ENCODE data around the gene ZNF630. TPM values are rescaled to one million over a fixed set of nuclear protein-coding genes. Genes with fewer than 3 reads are reported as not detected.
"Not testable (repeated sequence)": the region's sequence is repeated elsewhere in the genome, so short reads cannot be mapped to it uniquely, and the experiment has no call there.

Gene ZNF630
- total RNA-seq, 2 donors from 2014 or later: 3.1 to 4.2 TPM

- WGBS, 2 experiments (ENCODE audit: insufficient coverage in 1 of 2, insufficient read length in 1 of 2): 98% methylated on average over 3 of the region's 3 CpGs; no CpG with 5 or more reads in 1 of the 2 experiments
- H3K9me3 Mint-ChIP-seq: peaks cover 70% of the 10 kb centered on the region
- no peaks in the 10 kb centered on the region for H3K36me3 ChIP-seq (ENCODE audit: control insufficient read depth, insufficient read depth, low read length)
- no peak overlapping the region for H3K4me3 Mint-ChIP-seq
- H3K9me3 ChIP-seq (ENCODE audit: control insufficient read depth, low read length): no peaks in the 10 kb centered on the region
- H3K27me3 ChIP-seq (ENCODE audit: control insufficient read depth, insufficient read depth, low read length, poor library complexity, severe bottlenecking): no peaks in the 10 kb centered on the region
- H3K4me1 Mint-ChIP-seq: peaks cover 10% of the 10 kb centered on the region
- H3K4me1 ChIP-seq (ENCODE audit: control insufficient read depth, insufficient read depth, low read length): no peaks in the 10 kb centered on the region
- no peak overlapping the region for H3K4me3 ChIP-seq (ENCODE audit: low read length)
- no peak for DNase-seq
- TF ChIP-seq CTCF (conservative IDR thresholded peaks at IDR 0.05): no peak
- H3K36me3 Mint-ChIP-seq (ENCODE audit: low read depth): no peaks in the 10 kb centered on the region
- no peak overlapping the region for H3K9ac ChIP-seq (ENCODE audit: extremely low read depth, low read length, poor library complexity, severe bottlenecking)
- peaks cover 2% of the 10 kb centered on the region for H3K27me3 Mint-ChIP-seq (ENCODE audit: insufficient read depth)
- no peak overlapping the region for H3K27ac ChIP-seq (ENCODE audit: low read depth, low read length)
- H3K27ac Mint-ChIP-seq: no peak overlapping the region
Measured at GRCh38 chrX:48101443-48101842, 30.0 kb upstream of the ZNF630 start.

GRCh38 chrX:48092558-48092957, 21.1 kb upstream of the ZNF630 start:
- not testable (repeated sequence) for H3K27me3 Mint-ChIP-seq (ENCODE audit: insufficient read depth); H3K27me3 ChIP-seq (ENCODE audit: control insufficient read depth, insufficient read depth, low read length, poor library complexity, severe bottlenecking); H3K9ac ChIP-seq (ENCODE audit: extremely low read depth, low read length, poor library complexity, severe bottlenecking); H3K9me3 ChIP-seq (ENCODE audit: control insufficient read depth, low read length); H3K36me3 Mint-ChIP-seq (ENCODE audit: low read depth); H3K27ac Mint-ChIP-seq; H3K27ac ChIP-seq (ENCODE audit: low read depth, low read length); H3K4me1 ChIP-seq (ENCODE audit: control insufficient read depth, insufficient read depth, low read length); H3K36me3 ChIP-seq (ENCODE audit: control insufficient read depth, insufficient read depth, low read length); H3K4me3 Mint-ChIP-seq; H3K4me1 Mint-ChIP-seq; DNase-seq; H3K4me3 ChIP-seq (ENCODE audit: low read length)
- 88% methylated on average over 3 of the region's 3 CpGs; no CpG with 5 or more reads in 1 of the 2 experiments for WGBS, 2 experiments (ENCODE audit: insufficient coverage in 1 of 2, insufficient read length in 1 of 2)
- H3K9me3 Mint-ChIP-seq: peaks cover 46% of the 10 kb centered on the region

- no peaks in the 10 kb centered on the region for H3K36me3 Mint-ChIP-seq (ENCODE audit: low read depth)
- peaks cover 53% of the 10 kb centered on the region for H3K9me3 Mint-ChIP-seq
- H3K27ac ChIP-seq (ENCODE audit: low read depth, low read length): no peak overlapping the region
- WGBS, 2 experiments (ENCODE audit: insufficient coverage in 1 of 2, insufficient read length in 1 of 2): 96 to 97% methylated on average over 5 of the region's 5 CpGs
- H3K4me1 Mint-ChIP-seq: peaks cover 6% of the 10 kb centered on the region
- no peaks in the 10 kb centered on the region for H3K4me1 ChIP-seq (ENCODE audit: control insufficient read depth, insufficient read depth, low read length)
- no peak for DNase-seq
- no peak overlapping the region for H3K4me3 Mint-ChIP-seq
- H3K27me3 ChIP-seq (ENCODE audit: control insufficient read depth, insufficient read depth, low read length, poor library complexity, severe bottlenecking): no peaks in the 10 kb centered on the region
- no peak overlapping the region for H3K4me3 ChIP-seq (ENCODE audit: low read length)
- no peak overlapping the region for H3K27ac Mint-ChIP-seq
- no peak overlapping the region for H3K9ac ChIP-seq (ENCODE audit: extremely low read depth, low read length, poor library complexity, severe bottlenecking)
- H3K9me3 ChIP-seq (ENCODE audit: control insufficient read depth, low read length): no peaks in the 10 kb centered on the region
- TF ChIP-seq CTCF (conservative IDR thresholded peaks at IDR 0.05): no peak
- no peaks in the 10 kb centered on the region for H3K36me3 ChIP-seq (ENCODE audit: control insufficient read depth, insufficient read depth, low read length)
- H3K27me3 Mint-ChIP-seq (ENCODE audit: insufficient read depth): no peaks in the 10 kb centered on the region
Measured at GRCh38 chrX:48090123-48090522, 18.7 kb upstream of the ZNF630 start.

GRCh38 chrX:48086082-48086481, 14.6 kb upstream of the ZNF630 start:
- Histone ChIP-seq H3K27me3 (ENCODE audit: control insufficient read depth, insufficient read depth, low read length, poor library complexity, severe bottlenecking) (no peaks in the 10 kb centered on the region), H3K9me3 (ENCODE audit: control insufficient read depth, low read length) (no peaks in the 10 kb centered on the region), H3K36me3 (ENCODE audit: control insufficient read depth, insufficient read depth, low read length) (no peaks in the 10 kb centered on the region), H3K9ac (ENCODE audit: extremely low read depth, low read length, poor library complexity, severe bottlenecking) (no peak overlapping the region), H3K4me1 (ENCODE audit: control insufficient read depth, insufficient read depth, low read length) (no peaks in the 10 kb centered on the region), H3K27ac (ENCODE audit: low read depth, low read length) (no peak overlapping the region), H3K4me3 (ENCODE audit: low read length) (peak overlapping the region; percentile 35)
- no peak for TF ChIP-seq CTCF (conservative IDR thresholded peaks at IDR 0.05)
- H3K27me3 Mint-ChIP-seq (ENCODE audit: insufficient read depth): no peaks in the 10 kb centered on the region
- peaks cover 6% of the 10 kb centered on the region for H3K4me1 Mint-ChIP-seq
- H3K4me3 Mint-ChIP-seq: no peak overlapping the region
- H3K9me3 Mint-ChIP-seq: peaks cover 56% of the 10 kb centered on the region
- no peaks in the 10 kb centered on the region for H3K36me3 Mint-ChIP-seq (ENCODE audit: low read depth)
- H3K27ac Mint-ChIP-seq: no peak overlapping the region
- no peak for DNase-seq
